Heart right ventricle (tissue), 16 donors: Measurements from ENCODE around the gene ZNF148. TPM values are rescaled to one million over a fixed set of nuclear protein-coding genes. Genes with fewer than 3 reads are reported as not detected.

Experiments
- ATAC-seq, 8 donors: fragments of 200-7000 bp; cut with Tn5 transposase; one replicate each; pipeline ENCODE4 v1.9.1; 2020; ENCODE audit warnings: mild to moderate bottlenecking in 8 of 8, moderate library complexity in 8 of 8, moderate number of reproducible peaks in 1 of 8
- DNase-seq, 2 donors: peaks; one replicate each; pipeline ENCODE4 v3.0.0-alpha.2; 2020
- H3K27ac ChIP-seq, 10 donors: fragments of 200-600 bp; sonication (generic) in 2 of 10; one replicate each; pipeline versions ENCODE4 v1.5.0 to v1.8.0; 2020 to 2022; ENCODE audit warnings: mild to moderate bottlenecking in 3 of 10
- H3K27me3 ChIP-seq, 7 donors: fragments of 200-600 bp; one replicate each; pipeline ENCODE4 v1.8.0; 2021 to 2022; ENCODE audit warnings: mild to moderate bottlenecking in 2 of 7
- H3K36me3 ChIP-seq, 9 donors: fragments of 200-600 bp; sonication (generic) in 1 of 9; one replicate each; pipeline versions ENCODE4 v1.5.0 to v1.8.0; 2020 to 2022; ENCODE audit warnings: mild to moderate bottlenecking in 2 of 9
- H3K4me1 ChIP-seq, 9 donors: fragments of 200-600 bp; sonication (generic) in 1 of 9; one replicate each; pipeline versions ENCODE4 v1.5.0 to v1.8.0; 2020 to 2022; ENCODE audit warnings: mild to moderate bottlenecking in 4 of 9
- H3K4me3 ChIP-seq, 10 donors: fragments of 200-600 bp; sonication (generic) in 2 of 10; one replicate each; pipeline versions ENCODE4 v1.5.0 to v1.8.0; 2020 to 2022; ENCODE audit warnings: mild to moderate bottlenecking in 7 of 10, moderate library complexity in 2 of 10
- H3K9me3 ChIP-seq, 11 donors: fragments of 200-600 bp in 10 of 11; sonication (generic) in 2 of 11; one replicate each; pipeline versions ENCODE4 v1.5.0 to v1.8.0; 2013 to 2022; ENCODE audit warnings: mild to moderate bottlenecking in 2 of 11, control low read depth in 1 of 11, moderate library complexity in 1 of 11
- WGBS, 2 donors: extraction: QIAGEN DNeasy Blood & Tissue Kit; methylation state at CpG; one replicate each; pipeline ENCODE4 v1.1.7; 2013; ENCODE audit warnings: inconsistent platforms in 1 of 2; 5-methylcytosine and 5-hydroxymethylcytosine counted together
- intact Hi-C, 10 donors: fragments of 100-400 bp; cut with DNase I; formaldehyde crosslinking; loops; one replicate each; pipeline versions ENCODE4 v1.11.1 to v1.14.2; 2022
- polyA plus RNA-seq, 2 donors: library from polyadenylated mRNA; stranded (reverse); fragments of 200-250 nt; gene quantifications; one replicate each; pipeline ENCODE4 v1.2.3, GENCODE V29; 2013
- total RNA-seq, 10 donors: library from RNA; stranded (reverse); fragmentation: NEBNext Ultra II Directional in 3 of 10; extraction: Animal tissue kit (Norgen Biotek cat#: 25700) in 3 of 10; gene quantifications; one replicate each; pipeline versions ENCODE4 v1.2.1 to v1.2.4, GENCODE V29; 2021 to 2023
- TF ChIP-seq, protein P1 (sequence below), 9 donors: fragments of 200-600 bp; sonication (generic) in 2 of 9; IDR thresholded peaks; one replicate each; pipeline versions ENCODE4 v1.5.0 to v1.8.0; 2021 to 2022; ENCODE audit warnings: antibody characterized with exemption in 9 of 9, mild to moderate bottlenecking in 5 of 9, moderate library complexity in 1 of 9
- donor health status: Arrhythmogenic right ventricular cardiomyopathy.
- donor health status: ischemic (EF 13 %, LVEDD 7.1; RV severe dilation, severe dysfunction).
- donor health status: healthy with polysubstance abuse.
- donor health status: DM: no; HTN: yes; CAD: no.
- donor health status: DM: no; HTN: no; CAD: no.
- donor health status: ischemic (EF 25% LVEDD 6.9; RV normal size, moderate dysfunction).
- donor health status: ischemic (EF 25% LVEDD 5.7; RV mildly dilated, moderate dysfunction).
- donor health status: healthy.
- donor health status: DM: yes; HTN: yes; CAD: no.
- donor health status: Ischemic cardiomyopathy.
- donor health status: ischemic (EF 35%, LVEDD 5.7; RV mildly dilated, moderate dysfunction).
- donor health status: nonischemic (EF 11% LVEDD 7.7; RV severe dilation, severe dysfunction).
- donor health status: DM: yes; HTN: yes; CAD: no.
- donor health status: PGD.
- donor health status: ischemic (EF 29% LVEDD 5.4; RV normal size, mild dysfunction).
- donor health status: nonischemic (EF 23%, LVEDD 6.1; RV moderate dilation, normal function).

ZNF148 gene
- total and polyA plus RNA-seq, 12 donors: 2.9 to 59.6 (median 44.7) TPM

DNA sequence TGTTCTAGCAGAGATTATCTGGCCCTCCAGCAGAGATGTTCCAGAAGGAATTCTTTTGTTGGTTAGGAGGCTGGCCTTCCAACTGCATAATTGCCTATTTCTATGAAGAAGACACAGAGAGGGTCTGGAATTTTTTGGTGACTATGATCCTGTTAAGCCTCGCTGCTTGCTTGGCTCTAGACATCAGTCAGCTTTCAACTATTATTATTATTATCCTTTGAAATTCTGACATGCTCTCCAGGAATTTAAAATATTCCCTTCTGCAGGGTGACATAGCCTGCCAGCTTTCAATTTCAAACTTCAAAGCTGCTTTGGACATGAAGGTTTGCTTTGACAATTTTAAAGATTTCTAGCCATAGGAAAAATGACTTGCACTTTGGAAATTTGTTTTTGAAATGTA, 26.3 kb upstream of the ZNF148 start:
- DNase-seq (no peak), ATAC-seq (no peak)
- intact Hi-C loops: no loop called here
- Histone ChIP-seq H3K4me1 (no peaks in the 10 kb centered on the region), H3K4me3 (no peak overlapping the region), H3K9me3 (no peaks in the 10 kb centered on the region), H3K27ac (no peak overlapping the region), H3K27me3 (no peaks in the 10 kb centered on the region), H3K36me3 (no peaks in the 10 kb centered on the region)
- TF ChIP-seq, protein P1, sequence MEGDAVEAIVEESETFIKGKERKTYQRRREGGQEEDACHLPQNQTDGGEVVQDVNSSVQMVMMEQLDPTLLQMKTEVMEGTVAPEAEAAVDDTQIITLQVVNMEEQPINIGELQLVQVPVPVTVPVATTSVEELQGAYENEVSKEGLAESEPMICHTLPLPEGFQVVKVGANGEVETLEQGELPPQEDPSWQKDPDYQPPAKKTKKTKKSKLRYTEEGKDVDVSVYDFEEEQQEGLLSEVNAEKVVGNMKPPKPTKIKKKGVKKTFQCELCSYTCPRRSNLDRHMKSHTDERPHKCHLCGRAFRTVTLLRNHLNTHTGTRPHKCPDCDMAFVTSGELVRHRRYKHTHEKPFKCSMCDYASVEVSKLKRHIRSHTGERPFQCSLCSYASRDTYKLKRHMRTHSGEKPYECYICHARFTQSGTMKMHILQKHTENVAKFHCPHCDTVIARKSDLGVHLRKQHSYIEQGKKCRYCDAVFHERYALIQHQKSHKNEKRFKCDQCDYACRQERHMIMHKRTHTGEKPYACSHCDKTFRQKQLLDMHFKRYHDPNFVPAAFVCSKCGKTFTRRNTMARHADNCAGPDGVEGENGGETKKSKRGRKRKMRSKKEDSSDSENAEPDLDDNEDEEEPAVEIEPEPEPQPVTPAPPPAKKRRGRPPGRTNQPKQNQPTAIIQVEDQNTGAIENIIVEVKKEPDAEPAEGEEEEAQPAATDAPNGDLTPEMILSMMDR (IDR thresholded peaks at IDR 0.05): no peak
- 88 to 89% methylated on average over 1 of the region's 1 CpG for WGBS, 2 donors

DNA sequence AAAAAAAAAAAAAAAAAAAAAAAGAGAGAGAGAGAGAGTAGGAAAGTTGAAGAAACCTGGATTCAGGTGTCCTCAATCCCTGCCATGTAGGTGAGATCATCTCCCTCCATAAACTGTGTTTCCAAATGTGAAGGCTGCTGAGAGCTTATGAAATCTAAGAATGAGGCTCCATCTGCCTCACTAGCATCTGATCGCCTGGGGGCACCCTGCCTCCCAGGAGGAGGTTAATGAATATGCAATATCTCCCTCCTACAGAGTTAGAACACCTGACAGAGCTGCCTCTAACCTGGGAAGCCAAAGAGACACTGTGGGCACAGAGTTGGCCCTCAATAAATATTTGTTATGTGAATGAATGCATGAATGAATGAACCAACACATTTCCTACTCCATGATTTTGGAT, 23.8 kb upstream of the ZNF148 start:
- no peaks in the 10 kb centered on the region for H3K4me1 ChIP-seq
- WGBS, 2 donors: 18 to 25% methylated on average over 1 of the region's 1 CpG
- H3K9me3 ChIP-seq: no peaks in the 10 kb centered on the region
- H3K27ac ChIP-seq: no peak overlapping the region
- H3K36me3 ChIP-seq: no peaks in the 10 kb centered on the region
- TF ChIP-seq, protein P1 (IDR thresholded peaks at IDR 0.05): no peak
- DNase-seq (no peak), ATAC-seq (no peak)
- H3K4me3 ChIP-seq: no peak overlapping the region
- peaks cover 0 to 5% (median 0%) of the 10 kb centered on the region in 7 donors for H3K27me3 ChIP-seq
- intact Hi-C loops: no loop called here

DNA sequence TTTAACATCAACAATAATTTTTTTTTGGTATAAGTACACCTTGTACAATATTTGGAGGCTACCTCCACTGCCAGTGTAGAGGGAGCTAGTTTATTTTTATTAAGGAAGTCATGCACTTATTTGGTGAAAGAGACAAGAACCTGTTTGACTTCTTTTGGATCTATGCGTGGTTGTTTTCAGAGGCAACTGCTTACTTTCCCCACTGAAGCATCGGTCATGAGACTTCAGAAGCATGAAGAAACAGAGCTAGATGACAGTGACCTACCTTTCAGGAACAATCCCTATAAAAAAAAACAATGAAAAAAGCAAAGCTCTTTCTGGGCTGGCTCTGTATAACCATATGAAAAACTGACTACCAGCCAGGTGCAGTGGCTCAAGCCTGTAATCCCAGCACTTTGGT, 20.0 kb upstream of the ZNF148 start:
- intact Hi-C loops: no loop called here
- no peak for DNase-seq
- TF ChIP-seq, protein P1 (IDR thresholded peaks at IDR 0.05): no peak
- no peak overlapping the region for H3K27ac ChIP-seq
- peaks cover 0 to 5% (median 0%) of the 10 kb centered on the region in 7 donors for H3K27me3 ChIP-seq
- ATAC-seq: no peak
- 94 to 98% methylated on average over 2 of the region's 2 CpGs for WGBS, 2 donors
- H3K9me3 ChIP-seq: no peaks in the 10 kb centered on the region
- no peaks in the 10 kb centered on the region for H3K36me3 ChIP-seq
- H3K4me3 ChIP-seq: no peak overlapping the region
- no peaks in the 10 kb centered on the region for H3K4me1 ChIP-seq

DNA sequence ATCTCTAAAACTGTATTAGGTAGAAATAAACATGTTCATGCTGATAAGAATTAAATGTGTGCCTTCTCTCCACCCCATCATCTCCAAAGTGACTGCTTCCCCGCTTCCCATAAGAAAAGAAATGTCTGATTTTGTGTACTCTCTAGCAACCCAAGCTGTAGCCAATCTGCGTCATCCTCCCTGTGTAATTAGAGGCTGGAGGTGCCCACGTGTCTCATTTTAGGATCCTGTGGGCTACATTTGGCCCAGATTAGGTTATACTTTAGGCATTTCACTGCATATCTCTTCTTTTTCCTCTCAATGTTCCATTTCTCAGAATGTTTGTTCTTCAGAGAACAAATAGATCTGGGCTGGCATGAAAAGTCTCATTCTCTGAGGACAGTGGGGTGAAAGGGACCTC, 19.3 kb upstream of the ZNF148 start:
- WGBS, 2 donors: 78 to 84% methylated on average over 3 of the region's 3 CpGs
- ATAC-seq: no peak
- H3K4me1 ChIP-seq: no peaks in the 10 kb centered on the region
- no peak overlapping the region for H3K27ac ChIP-seq
- DNase-seq: no peak
- no peaks in the 10 kb centered on the region for H3K36me3 ChIP-seq
- no peaks in the 10 kb centered on the region for H3K9me3 ChIP-seq
- H3K4me3 ChIP-seq: no peak overlapping the region
- peaks cover 0 to 5% (median 0%) of the 10 kb centered on the region in 7 donors for H3K27me3 ChIP-seq
- intact Hi-C loops: no loop called here
- TF ChIP-seq, protein P1 (IDR thresholded peaks at IDR 0.05): no peak
